GM18517 (cell line): ENCODE results near the gene AHCY.
"Not testable (repeated sequence)": the region's sequence is repeated elsewhere in the genome, so short reads cannot be mapped to it uniquely, and the experiment has no call there.

Experiments
- ATAC-seq: cut with Tn5 transposase; IDR thresholded peaks from one replicate; pipeline ENCODE4 v1.9.1; 2021; ENCODE audit warnings: mild to moderate bottlenecking, moderate library complexity; ENCODE audit not compliant: unreplicated experiment

AHCY gene

GRCh38 chr20:34302723-34303533, at the start of gene AHCY:
TSS of gene AHCY (minus strand) at chr20:34303355. CDS start at chr20:34303270, 85 bp downstream.
- ATAC-seq, result peak; percentile 88

- no peak for ATAC-seq
Observed at GRCh38 chr20:34350095-34350494, 46.9 kb upstream of the AHCY start.

- ATAC-seq, result no peak
Observed at GRCh38 chr20:34347571-34347970, 44.4 kb upstream of the AHCY start.

- ATAC-seq, result not testable (repeated sequence)
Observed at GRCh38 chr20:34346533-34346865, 43.3 kb upstream of the AHCY start.

- not testable (repeated sequence) for ATAC-seq
Observed at GRCh38 chr20:34345839-34346532, 42.8 kb upstream of the AHCY start.

GRCh38 chr20:34345402-34345736, 42.2 kb upstream of the AHCY start:
- no peak for ATAC-seq

- no peak for ATAC-seq
Observed at GRCh38 chr20:34344238-34344637, 41.1 kb upstream of the AHCY start.

- ATAC-seq, result no peak
Observed at GRCh38 chr20:34343458-34344211, 40.5 kb upstream of the AHCY start.

- ATAC-seq, result not testable (repeated sequence)
Observed at GRCh38 chr20:34341199-34341598, 38.0 kb upstream of the AHCY start.

- ATAC-seq, result not testable (repeated sequence)
Observed at GRCh38 chr20:34340726-34341125, 37.6 kb upstream of the AHCY start.

- no peak for ATAC-seq
Observed at GRCh38 chr20:34337982-34338726, 35.0 kb upstream of the AHCY start.

GRCh38 chr20:34337544-34337943, 34.4 kb upstream of the AHCY start:
- ATAC-seq, result no peak

- no peak for ATAC-seq
Observed at GRCh38 chr20:34334654-34335407, 31.7 kb upstream of the AHCY start.

- ATAC-seq, result no peak
Observed at GRCh38 chr20:34333786-34334185, 30.6 kb upstream of the AHCY start.

GRCh38 chr20:34332262-34332920, 29.2 kb upstream of the AHCY start:
- ATAC-seq, result no peak

- ATAC-seq, result no peak
Observed at GRCh38 chr20:34331838-34332237, 28.7 kb upstream of the AHCY start.

- not testable (repeated sequence) for ATAC-seq
Observed at GRCh38 chr20:34330861-34331544, 27.8 kb upstream of the AHCY start.

- no peak for ATAC-seq
Observed at GRCh38 chr20:34328928-34329677, 25.9 kb upstream of the AHCY start.
